ENCODE results near the gene SLC1A7. TPM values are rescaled to one million over a fixed set of nuclear protein-coding genes. Genes with fewer than 3 reads are reported as not detected.

SLC1A7 gene
- total and polyA plus RNA-seq, 7 donors: 0.04 to 6.2 (median 0.36) TPM

- intact Hi-C loops (cut with DNase I): no loop called here
- no peaks in the 10 kb centered on the region for H3K4me1 ChIP-seq
- ATAC-seq (no peak), DNase-seq (no peak)
- H3K4me3 ChIP-seq: no peak overlapping the region
- no peaks in the 10 kb centered on the region for H3K9me3 ChIP-seq
- no peaks in the 10 kb centered on the region for H3K36me3 ChIP-seq (ENCODE audit: insufficient read depth in 1 of 2, low read depth in 1 of 2)
- no peak for TF ChIP-seq CTCF (IDR thresholded peaks at IDR 0.05)
- 74 to 76% (median 75%) methylated on average over 3 of the region's 3 CpGs for WGBS, 3 donors
- H3K27ac ChIP-seq: no peak overlapping the region
- H3K27me3 ChIP-seq (ENCODE audit: insufficient read depth in 3 of 3, low read length in 2 of 3): no peaks in the 10 kb centered on the region
These were observed 14.3 kb upstream of the SLC1A7 start for GRCh38 chr1:53156783-53157182.

- H3K27ac ChIP-seq: no peak overlapping the region
- 83 to 90% (median 86%) methylated on average over 7 of the region's 7 CpGs for WGBS, 3 donors
- intact Hi-C loops (cut with DNase I): no loop called here
- TF ChIP-seq CTCF (IDR thresholded peaks at IDR 0.05): no peak
- DNase-seq: no peak
- no peaks in the 10 kb centered on the region for H3K4me1 ChIP-seq
- H3K36me3 ChIP-seq (ENCODE audit: insufficient read depth in 1 of 2, low read depth in 1 of 2): no peaks in the 10 kb centered on the region
- no peaks in the 10 kb centered on the region for H3K9me3 ChIP-seq
- H3K4me3 ChIP-seq: no peak overlapping the region
- ATAC-seq: no peak
- peaks cover 0 to under 1% (median 0%) of the 10 kb centered on the region in 3 donors for H3K27me3 ChIP-seq (ENCODE audit: insufficient read depth in 3 of 3, low read length in 2 of 3)
These were observed 13.5 kb upstream of the SLC1A7 start for GRCh38 chr1:53155945-53156344.

GRCh38 chr1:53155534-53155933 lies 13.1 kb upstream of the SLC1A7 start:
- no peak for TF ChIP-seq CTCF (IDR thresholded peaks at IDR 0.05)
- Histone ChIP-seq H3K4me3 (no peak overlapping the region), H3K36me3 (ENCODE audit: insufficient read depth in 1 of 2, low read depth in 1 of 2) (no peaks in the 10 kb centered on the region), H3K27me3 (ENCODE audit: insufficient read depth in 3 of 3, low read length in 2 of 3) (peaks cover 0 to 5% (median 0%) of the 10 kb centered on the region in 3 donors), H3K9me3 (no peaks in the 10 kb centered on the region), H3K4me1 (no peaks in the 10 kb centered on the region), H3K27ac (no peak overlapping the region)
- 78 to 93% (median 82%) methylated on average over 1 of the region's 1 CpG for WGBS, 3 donors
- intact Hi-C loops (cut with DNase I): no loop called here
- no peak for DNase-seq
- ATAC-seq: no peak

- H3K36me3 ChIP-seq (ENCODE audit: insufficient read depth in 1 of 2, low read depth in 1 of 2): no peaks in the 10 kb centered on the region
- WGBS, 3 donors: 82 to 86% (median 86%) methylated on average over 8 of the region's 8 CpGs
- no peaks in the 10 kb centered on the region for H3K4me1 ChIP-seq
- no peak for TF ChIP-seq CTCF (IDR thresholded peaks at IDR 0.05)
- intact Hi-C loops (cut with DNase I): no loop called here
- no peak overlapping the region for H3K4me3 ChIP-seq
- H3K27me3 ChIP-seq (ENCODE audit: insufficient read depth in 3 of 3, low read length in 2 of 3): peaks cover 0 to 5% (median 0%) of the 10 kb centered on the region in 3 donors
- H3K9me3 ChIP-seq: no peaks in the 10 kb centered on the region
- ATAC-seq: no peak
- H3K27ac ChIP-seq: no peak overlapping the region
- no peak for DNase-seq
These were observed 12.5 kb upstream of the SLC1A7 start for GRCh38 chr1:53154859-53155438.

GRCh38 chr1:53153752-53154151 lies 11.3 kb upstream of the SLC1A7 start:
- Histone ChIP-seq H3K4me1 (no peaks in the 10 kb centered on the region), H3K9me3 (no peaks in the 10 kb centered on the region), H3K27me3 (ENCODE audit: insufficient read depth in 3 of 3, low read length in 2 of 3) (peaks cover 0 to 5% (median 3%) of the 10 kb centered on the region in 3 donors), H3K4me3 (no peak overlapping the region), H3K36me3 (ENCODE audit: insufficient read depth in 1 of 2, low read depth in 1 of 2) (no peaks in the 10 kb centered on the region), H3K27ac (no peak overlapping the region)
- DNase-seq: no peak
- WGBS, 3 donors: 75 to 85% (median 84%) methylated on average over 3 of the region's 3 CpGs
- intact Hi-C loops (cut with DNase I): no loop called here
- no peak for ATAC-seq
- no peak for TF ChIP-seq CTCF (IDR thresholded peaks at IDR 0.05)

Measured in psoas muscle (tissue), 8 donors.